ENCODE results near the gene TRPM5.

TRPM5 gene

GRCh38 chr11:2443881-2444820, at the start of gene TRPM5:
Gene TRPM5, minus strand, starts transcription at chr11:2444514. Its CDS starts 21,478 bp downstream, at chr11:2423036.
- TF ChIP-seq CTCF (IDR thresholded peaks at IDR 0.05): no peak
- Histone ChIP-seq H3K27ac (no peak within 1 kb of the TSS), H3K4me3 (peak within 1 kb of the TSS; percentile 65)
- no peak for DNase-seq (ENCODE audit: low spot score)

GRCh38 chr11:2489083-2489482, 44.8 kb upstream of the TRPM5 start:
- peak; percentile 22 for DNase-seq (ENCODE audit: low spot score)

GRCh38 chr11:2488004-2488403, 43.7 kb upstream of the TRPM5 start:
- no peak for TF ChIP-seq CTCF (IDR thresholded peaks at IDR 0.05)

More at GRCh38 chr11:2489083-2489482, 44.8 kb upstream of the TRPM5 start:
- no peak overlapping the region for H3K27ac ChIP-seq
- no peak for TF ChIP-seq CTCF (IDR thresholded peaks at IDR 0.05)
- H3K4me3 ChIP-seq: no peak overlapping the region

GRCh38 chr11:2484576-2485125, 40.3 kb upstream of the TRPM5 start:
- no peak for TF ChIP-seq CTCF (IDR thresholded peaks at IDR 0.05)

More at GRCh38 chr11:2488004-2488403, 43.7 kb upstream of the TRPM5 start:
- Histone ChIP-seq H3K4me3 (no peak overlapping the region), H3K27ac (no peak overlapping the region)
- no peak for DNase-seq (ENCODE audit: low spot score)

GRCh38 chr11:2483426-2483825, 39.1 kb upstream of the TRPM5 start:
- no peak overlapping the region for H3K27ac ChIP-seq
- TF ChIP-seq CTCF (IDR thresholded peaks at IDR 0.05): no peak

More at GRCh38 chr11:2484576-2485125, 40.3 kb upstream of the TRPM5 start:
- Histone ChIP-seq H3K4me3 (no peak overlapping the region), H3K27ac (no peak overlapping the region)
- DNase-seq (ENCODE audit: low spot score): peak; percentile 41

GRCh38 chr11:2482745-2483144, 38.4 kb upstream of the TRPM5 start:
- DNase-seq (ENCODE audit: low spot score): peak; percentile 41

More at GRCh38 chr11:2483426-2483825, 39.1 kb upstream of the TRPM5 start:
- peak; percentile 46 for DNase-seq (ENCODE audit: low spot score)
- no peak overlapping the region for H3K4me3 ChIP-seq

More at GRCh38 chr11:2482745-2483144, 38.4 kb upstream of the TRPM5 start:
- Histone ChIP-seq H3K4me3 (no peak overlapping the region), H3K27ac (no peak overlapping the region)
- TF ChIP-seq CTCF (IDR thresholded peaks at IDR 0.05): no peak

Data from coronary artery (tissue), 2 donors.